Mesenchymal stem cell (in vitro differentiated cells and primary cell): ENCODE data around the gene UGT1A9.

ENCODE experiments used
- DNase-seq: peaks from one replicate; pipeline ENCODE4 v3.0.0-alpha.2; 2013
- H2AFZ ChIP-seq: one replicate; pipeline ENCODE4 v1.6.1; 2013; ENCODE audit warnings: low read depth, mild to moderate bottlenecking, control low read depth, inconsistent platforms, low read length, moderate library complexity
- H2AK5ac ChIP-seq: 2 replicates; pipeline ENCODE4 v1.6.1; 2013; ENCODE audit warnings: low read length, moderate library complexity, mild to moderate bottlenecking, inconsistent platforms; ENCODE audit not compliant: severe bottlenecking
- H2BK120ac ChIP-seq: one replicate; pipeline ENCODE4 v1.6.1; 2013; ENCODE audit warnings: low read depth, mild to moderate bottlenecking, inconsistent platforms, low read length, moderate library complexity
- H2BK12ac ChIP-seq, 2 experiments: one replicate each; pipeline ENCODE4 v1.6.1; 2013; ENCODE audit warnings: inconsistent platforms in 2 of 2, low read length in 2 of 2, mild to moderate bottlenecking in 2 of 2, moderate library complexity in 2 of 2, control low read depth in 1 of 2
- H2BK15ac ChIP-seq: one replicate; pipeline ENCODE4 v1.6.1; 2013; ENCODE audit warnings: mild to moderate bottlenecking, low read depth, inconsistent platforms; ENCODE audit not compliant: poor library complexity, severe bottlenecking
- H2BK5ac ChIP-seq: 2 replicates; pipeline ENCODE4 v1.6.1; 2013; ENCODE audit warnings: low read depth, mild to moderate bottlenecking, low read length, control low read depth, inconsistent platforms; ENCODE audit not compliant: poor library complexity, severe bottlenecking
- H3K14ac ChIP-seq, 2 experiments: one replicate each; pipeline ENCODE4 v1.6.1; 2013; ENCODE audit warnings: inconsistent platforms in 2 of 2, low read length in 2 of 2, control low read depth in 1 of 2, mild to moderate bottlenecking in 1 of 2, moderate library complexity in 1 of 2
- H3K18ac ChIP-seq, 2 experiments: one replicate each; pipeline ENCODE4 v1.6.1; 2013; ENCODE audit warnings: inconsistent platforms in 2 of 2, low read length in 2 of 2, control low read depth in 1 of 2, low read depth in 1 of 2, mild to moderate bottlenecking in 1 of 2
- H3K23ac ChIP-seq, 2 experiments: one replicate each; pipeline ENCODE4 v1.6.1; 2013; ENCODE audit warnings: inconsistent platforms in 2 of 2, low read length in 2 of 2, mild to moderate bottlenecking in 2 of 2, moderate library complexity in 2 of 2, control low read depth in 1 of 2
- H3K27ac ChIP-seq: 2 replicates; pipeline ENCODE4 v1.5.1; 2013; ENCODE audit warnings: mild to moderate bottlenecking, moderate library complexity, low read length, control low read depth, inconsistent platforms; ENCODE audit not compliant: poor library complexity, severe bottlenecking
- H3K27me3 ChIP-seq, 2 experiments: 2 replicates each; pipeline versions ENCODE4 v1.6.1 to v1.7.0; 2013; ENCODE audit warnings: low read length in 2 of 2, mild to moderate bottlenecking in 2 of 2, moderate library complexity in 2 of 2, control low read depth in 1 of 2, inconsistent platforms in 1 of 2; ENCODE audit not compliant: control insufficient read depth in 1 of 2, insufficient read depth in 1 of 2
- H3K36me3 ChIP-seq, 2 experiments: 2 replicates each; pipeline versions ENCODE4 v1.6.1 to v1.7.0; 2013; ENCODE audit warnings: low read length in 2 of 2, control low read depth in 1 of 2, inconsistent platforms in 1 of 2, low read depth in 1 of 2, mild to moderate bottlenecking in 1 of 2; ENCODE audit not compliant: insufficient read depth in 2 of 2, control insufficient read depth in 1 of 2
- H3K4ac ChIP-seq, 2 experiments: one replicate each; pipeline ENCODE4 v1.6.1; 2013; ENCODE audit warnings: inconsistent platforms in 2 of 2, low read length in 2 of 2, mild to moderate bottlenecking in 2 of 2, moderate library complexity in 2 of 2, control low read depth in 1 of 2, low read depth in 1 of 2
- H3K4me1 ChIP-seq: 2 replicates; pipeline ENCODE4 v1.6.1; 2013; ENCODE audit warnings: low read depth, low read length, control low read depth; ENCODE audit not compliant: control insufficient read depth, insufficient read depth
- H3K4me2 ChIP-seq: 2 replicates; pipeline ENCODE4 v1.6.1; 2013; ENCODE audit warnings: low read length, mild to moderate bottlenecking, inconsistent platforms; ENCODE audit not compliant: poor library complexity, severe bottlenecking
- H3K4me3 ChIP-seq, 2 experiments: 2 replicates each; pipeline versions ENCODE4 v1.5.1 to v1.7.0; 2013; ENCODE audit warnings: low read length in 2 of 2, mild to moderate bottlenecking in 2 of 2, control low read depth in 1 of 2, low read depth in 1 of 2; ENCODE audit not compliant: insufficient read depth in 1 of 2
- H3K79me1 ChIP-seq: replicated peaks from 2 replicates; pipeline ENCODE4 v1.6.1; 2013; ENCODE audit warnings: mild to moderate bottlenecking, control low read depth, low read length, inconsistent platforms; ENCODE audit not compliant: poor library complexity, severe bottlenecking
- H3K9ac ChIP-seq: 2 replicates; pipeline ENCODE4 v1.7.0; 2013; ENCODE audit warnings: mild to moderate bottlenecking, low read length, moderate library complexity
- H3K9me3 ChIP-seq: 2 replicates; pipeline ENCODE4 v1.7.0; 2013; ENCODE audit warnings: mild to moderate bottlenecking, low read length; ENCODE audit not compliant: control insufficient read depth
- H4K8ac ChIP-seq: one replicate; pipeline ENCODE4 v1.6.1; 2013; ENCODE audit warnings: inconsistent platforms, mild to moderate bottlenecking, low read length, moderate library complexity
- H4K91ac ChIP-seq: one replicate; pipeline ENCODE4 v1.6.1; 2013; ENCODE audit warnings: mild to moderate bottlenecking, low read length, inconsistent platforms
- WGBS: methylation state at CpG from one replicate; pipeline ENCODE4 v1.1.7; 2013; ENCODE audit warnings: mixed read lengths; 5-methylcytosine and 5-hydroxymethylcytosine counted together

UGT1A9 gene

DNA sequence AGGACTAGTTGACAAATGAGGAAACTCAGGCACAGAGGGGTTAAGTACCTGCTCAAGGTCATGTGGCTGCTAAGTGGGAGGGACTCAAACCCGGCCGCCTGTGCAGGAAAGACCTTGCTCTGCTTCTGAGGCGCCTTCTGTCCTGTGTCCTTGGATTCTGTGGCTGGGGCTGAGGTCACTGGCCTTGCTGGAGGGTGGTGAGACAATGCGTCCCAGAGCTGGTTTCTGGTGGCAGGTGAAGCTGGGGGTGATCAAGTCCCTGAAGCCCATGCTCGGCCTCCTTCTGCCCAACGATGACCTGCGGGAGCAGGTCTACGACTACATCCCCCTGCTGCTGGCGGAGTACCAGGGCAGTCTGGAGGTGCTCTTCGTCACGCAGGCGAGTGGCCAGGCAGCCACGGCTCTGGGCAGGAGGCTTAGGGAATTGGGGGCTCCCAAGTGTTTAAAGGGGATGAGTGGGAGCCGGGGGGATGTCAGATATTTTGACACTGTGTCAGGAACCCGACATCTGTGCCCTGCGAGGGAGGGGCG lies 122.5 kb downstream of the UGT1A9 start:
- Histone ChIP-seq H3K79me1 (no peaks in the 10 kb centered on the region), H3K27ac (no peak overlapping the region), H3K9me3 (no peaks in the 10 kb centered on the region), H2BK5ac (no peak overlapping the region), H3K23ac (no peak overlapping the region), H2AFZ (no peak overlapping the region), H3K4me3 (no peak overlapping the region), H4K8ac (no peak overlapping the region), H2BK12ac (no peak overlapping the region), H3K18ac (no peak overlapping the region), H3K4ac (no peak overlapping the region), H4K91ac (no peak overlapping the region), H3K27me3 (peaks cover 16 to 27% of the 10 kb centered on the region in 2 experiments), H3K4me2 (no peak overlapping the region), H3K36me3 (no peaks in the 10 kb centered on the region), H3K4me1 (peaks cover 1% of the 10 kb centered on the region), H3K9ac (no peak overlapping the region), H3K14ac (no peak overlapping the region), H2BK120ac (no peak overlapping the region), H2AK5ac (no peak overlapping the region), H2BK15ac (no peak overlapping the region)
- WGBS: 82% methylated on average over 17 of the region's 17 CpGs
- no peak for DNase-seq

DNA sequence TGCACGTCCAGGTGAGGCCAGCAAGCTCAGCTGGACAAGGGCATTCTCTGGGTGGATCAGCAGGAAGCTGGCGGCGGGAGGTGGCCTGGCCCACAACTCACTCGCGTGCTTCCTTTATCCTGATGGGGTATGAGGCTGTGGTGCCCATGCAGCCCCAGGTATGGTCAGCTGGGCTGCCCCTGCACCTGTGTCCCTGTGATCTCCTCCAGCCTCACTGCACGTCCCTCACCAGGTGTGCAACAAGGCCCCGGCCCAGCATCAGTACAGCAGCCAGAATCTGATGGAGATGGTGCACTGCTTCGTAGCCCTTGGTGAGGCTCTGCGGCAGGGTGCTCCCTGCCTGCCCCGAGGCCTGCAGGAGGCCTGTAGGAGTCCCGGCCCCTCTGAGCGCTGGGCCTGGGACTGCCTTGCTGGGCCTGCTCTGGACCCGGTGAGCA lies 124.1 kb downstream of the UGT1A9 start:
- Histone ChIP-seq H3K79me1 (no peaks in the 10 kb centered on the region), H3K27me3 (peaks cover 14 to 27% of the 10 kb centered on the region in 2 experiments), H2AFZ (no peak overlapping the region), H3K23ac (no peak overlapping the region), H3K4ac (no peak overlapping the region), H3K14ac (no peak overlapping the region), H4K8ac (no peak overlapping the region), H3K27ac (no peak overlapping the region), H3K4me1 (peaks cover 1% of the 10 kb centered on the region), H3K4me3 (no peak overlapping the region), H3K18ac (no peak overlapping the region), H3K4me2 (no peak overlapping the region), H2BK12ac (no peak overlapping the region), H3K9me3 (no peaks in the 10 kb centered on the region), H2BK120ac (no peak overlapping the region), H4K91ac (no peak overlapping the region), H2BK5ac (no peak overlapping the region), H3K9ac (no peak overlapping the region), H2BK15ac (no peak overlapping the region), H3K36me3 (no peaks in the 10 kb centered on the region), H2AK5ac (no peak overlapping the region)
- no peak for DNase-seq
- WGBS: 95% methylated on average over 13 of the region's 13 CpGs

DNA sequence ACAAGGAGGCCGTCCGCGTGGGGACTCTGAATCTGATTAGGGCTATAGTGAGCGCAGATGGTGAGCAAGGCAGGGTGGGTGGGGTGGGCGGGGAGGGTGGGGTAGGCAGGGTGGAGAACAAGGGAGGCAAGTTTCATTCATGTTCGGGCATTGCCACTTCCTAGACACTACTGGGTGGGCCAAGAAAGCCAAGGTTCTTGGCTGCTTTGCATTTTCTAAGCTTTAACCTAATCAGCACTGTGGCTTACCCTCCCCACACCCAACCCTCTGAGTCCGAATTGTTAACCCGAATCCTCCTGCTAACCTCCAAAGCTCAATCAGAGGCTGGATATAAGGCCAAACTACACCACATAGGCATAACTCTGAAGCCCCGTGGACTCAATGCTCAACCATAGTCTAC lies 124.6 kb downstream of the UGT1A9 start:
- Histone ChIP-seq H3K4me1 (peaks cover 1% of the 10 kb centered on the region), H3K23ac (no peak overlapping the region), H2BK12ac (no peak overlapping the region), H2BK5ac (no peak overlapping the region), H3K79me1 (no peaks in the 10 kb centered on the region), H2AFZ (no peak overlapping the region), H4K8ac (no peak overlapping the region), H3K18ac (no peak overlapping the region), H3K27ac (no peak overlapping the region), H3K4ac (no peak overlapping the region), H3K4me3 (no peak overlapping the region), H3K4me2 (no peak overlapping the region), H3K36me3 (no peaks in the 10 kb centered on the region), H2BK15ac (no peak overlapping the region), H2BK120ac (no peak overlapping the region), H4K91ac (no peak overlapping the region), H3K14ac (no peak overlapping the region), H2AK5ac (no peak overlapping the region), H3K9me3 (no peaks in the 10 kb centered on the region), H3K27me3 (peaks cover 11 to 22% of the 10 kb centered on the region in 2 experiments), H3K9ac (no peak overlapping the region)
- DNase-seq: no peak
- WGBS: 90% methylated on average over 7 of the region's 9 CpGs

DNA sequence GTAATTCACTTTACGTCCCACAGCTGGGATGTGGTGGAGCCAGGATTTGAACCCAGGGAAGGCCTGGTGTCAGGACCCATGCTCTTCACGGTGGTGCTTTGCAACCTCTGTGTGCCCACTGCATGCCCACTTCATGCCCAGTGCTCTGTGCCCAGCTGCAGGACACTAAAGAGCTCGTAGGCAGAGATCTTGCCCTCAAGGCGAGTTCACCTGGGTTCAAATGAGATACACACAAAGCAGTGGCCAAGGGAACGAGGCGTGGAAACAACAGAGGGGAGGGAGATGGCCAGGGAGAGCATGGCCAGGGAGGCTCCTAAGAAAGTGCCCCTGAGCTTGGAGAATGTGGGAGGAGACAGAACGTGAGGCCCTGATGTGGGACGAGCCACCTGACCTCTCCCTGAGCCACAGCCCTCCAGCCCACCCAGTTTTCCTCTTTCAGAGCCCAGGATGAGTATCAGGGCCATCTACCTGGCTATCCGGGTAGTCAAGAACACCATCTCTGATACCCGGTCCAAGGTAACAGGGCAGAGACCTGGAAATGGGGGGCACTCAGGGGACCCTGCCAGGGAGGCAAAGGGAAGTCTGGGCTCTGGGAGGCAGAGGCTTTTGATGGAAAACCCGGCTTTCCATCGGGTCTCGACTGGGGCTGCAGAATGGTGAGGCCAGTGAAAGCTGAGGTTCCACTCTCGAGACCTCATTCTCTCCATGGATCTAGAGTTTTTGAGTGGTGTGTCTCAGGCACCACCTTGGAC lies 126.8 kb downstream of the UGT1A9 start:
- H3K23ac ChIP-seq: no peak overlapping the region
- H3K9ac ChIP-seq: no peak overlapping the region
- H2AK5ac ChIP-seq: no peak overlapping the region
- peaks cover 1% of the 10 kb centered on the region for H3K4me1 ChIP-seq
- H2BK120ac ChIP-seq: no peak overlapping the region
- no peak overlapping the region for H3K18ac ChIP-seq
- H2BK15ac ChIP-seq: no peak overlapping the region
- H4K8ac ChIP-seq: no peak overlapping the region
- no peaks in the 10 kb centered on the region for H3K36me3 ChIP-seq
- no peak overlapping the region for H2BK12ac ChIP-seq
- peaks cover 11 to 35% of the 10 kb centered on the region in 2 experiments for H3K27me3 ChIP-seq
- H3K4me3 ChIP-seq: no peak overlapping the region
- no peak for DNase-seq
- H3K9me3 ChIP-seq: no peaks in the 10 kb centered on the region
- H2AFZ ChIP-seq: no peak overlapping the region
- no peaks in the 10 kb centered on the region for H3K79me1 ChIP-seq
- no peak overlapping the region for H3K14ac ChIP-seq
- H4K91ac ChIP-seq: no peak overlapping the region
- H2BK5ac ChIP-seq: no peak overlapping the region
- H3K27ac ChIP-seq: no peak overlapping the region
- no peak overlapping the region for H3K4me2 ChIP-seq
- H3K4ac ChIP-seq: no peak overlapping the region
- WGBS: 78% methylated on average over 13 of the region's 14 CpGs
